Activated CD8-positive, alpha-beta T cell treated with anti-CD3 and anti-CD28 coated beads for 36 hours (primary cell): Measurements from ENCODE around the gene CEMIP. TPM values are rescaled to one million over a fixed set of nuclear protein-coding genes. Genes with fewer than 3 reads are reported as not detected.

Experiments
- ATAC-seq: fragments of 200-7000 bp; cut with Tn5 transposase; one replicate; pipeline ENCODE4 v1.10.0; 2021; ENCODE audit warnings: mild to moderate bottlenecking, moderate library complexity
- CTCF ChIA-PET: fragments of 350-600 bp; sonication (Branson Sonifier 250); formaldehyde crosslinking; loops from one replicate; lab custom pipeline; 2021; ENCODE audit warnings: antibody characterized with exemption; lab: Charles Lee
- POLR2A ChIA-PET: fragments of 350-600 bp; sonication (Branson Sonifier 250); formaldehyde crosslinking; loops from one replicate; lab custom pipeline; 2021; ENCODE audit warnings: antibody characterized with exemption; lab: Charles Lee
- DNase-seq: peaks from one replicate; pipeline ENCODE4 v3.0.0-alpha.2; 2020
- H3K27ac Mint-ChIP-seq: one replicate; pipeline ENCODE4 v1.8.0; 2021; ENCODE audit warnings: mild to moderate bottlenecking, mixed read lengths
- H3K27me3 Mint-ChIP-seq: one replicate; pipeline ENCODE4 v1.8.0; 2021; ENCODE audit warnings: mixed read lengths
- H3K36me3 Mint-ChIP-seq: one replicate; pipeline ENCODE4 v1.8.0; 2021; ENCODE audit warnings: low read depth, mixed read lengths
- H3K4me1 Mint-ChIP-seq: one replicate; pipeline ENCODE4 v1.8.0; 2021; ENCODE audit warnings: low read depth, mixed read lengths
- H3K4me3 Mint-ChIP-seq: one replicate; pipeline ENCODE4 v1.8.0; 2021; ENCODE audit warnings: mild to moderate bottlenecking, moderate library complexity, mixed read lengths
- H3K9me3 Mint-ChIP-seq: one replicate; pipeline ENCODE4 v1.8.0; 2021; ENCODE audit warnings: mixed read lengths
- intact Hi-C: fragments of 100-400 bp; cut with micrococcal nuclease; formaldehyde crosslinking; loops from one replicate; pipeline ENCODE4 v1.10.0; 2022
- total RNA-seq, 2 experiments: library from RNA; stranded (reverse); gene quantifications; one replicate each; pipeline ENCODE4 v1.2.3, GENCODE V29; 2021
- TF ChIP-seq, protein P1 (sequence below): fragments of 200-600 bp; IDR thresholded peaks from one replicate; pipeline ENCODE4 v1.8.0; 2022; ENCODE audit warnings: antibody characterized with exemption, mild to moderate bottlenecking

The CEMIP gene
- total RNA-seq, 2 experiments from 2014 or later, result not detected

- POLR2A ChIA-PET, result no interaction called here
- peaks cover 41% of the 10 kb centered on the region for H3K36me3 Mint-ChIP-seq
- TF ChIP-seq, protein P1, sequence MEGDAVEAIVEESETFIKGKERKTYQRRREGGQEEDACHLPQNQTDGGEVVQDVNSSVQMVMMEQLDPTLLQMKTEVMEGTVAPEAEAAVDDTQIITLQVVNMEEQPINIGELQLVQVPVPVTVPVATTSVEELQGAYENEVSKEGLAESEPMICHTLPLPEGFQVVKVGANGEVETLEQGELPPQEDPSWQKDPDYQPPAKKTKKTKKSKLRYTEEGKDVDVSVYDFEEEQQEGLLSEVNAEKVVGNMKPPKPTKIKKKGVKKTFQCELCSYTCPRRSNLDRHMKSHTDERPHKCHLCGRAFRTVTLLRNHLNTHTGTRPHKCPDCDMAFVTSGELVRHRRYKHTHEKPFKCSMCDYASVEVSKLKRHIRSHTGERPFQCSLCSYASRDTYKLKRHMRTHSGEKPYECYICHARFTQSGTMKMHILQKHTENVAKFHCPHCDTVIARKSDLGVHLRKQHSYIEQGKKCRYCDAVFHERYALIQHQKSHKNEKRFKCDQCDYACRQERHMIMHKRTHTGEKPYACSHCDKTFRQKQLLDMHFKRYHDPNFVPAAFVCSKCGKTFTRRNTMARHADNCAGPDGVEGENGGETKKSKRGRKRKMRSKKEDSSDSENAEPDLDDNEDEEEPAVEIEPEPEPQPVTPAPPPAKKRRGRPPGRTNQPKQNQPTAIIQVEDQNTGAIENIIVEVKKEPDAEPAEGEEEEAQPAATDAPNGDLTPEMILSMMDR, result no peak
- DNase-seq (no peak), ATAC-seq (no peak)
- H3K4me3 Mint-ChIP-seq, result peak overlapping the region; percentile 22
- H3K27me3 Mint-ChIP-seq, result no peaks in the 10 kb centered on the region
- peaks cover 60% of the 10 kb centered on the region for H3K4me1 Mint-ChIP-seq
- H3K27ac Mint-ChIP-seq, result no peak overlapping the region
- no peaks in the 10 kb centered on the region for H3K9me3 Mint-ChIP-seq
- intact Hi-C loops, result no loop called here
- CTCF ChIA-PET, result interaction anchor here (1.0 to 2.1 kb wide), 4 partner anchors 9 to 280 kb away, joined by 4 to 9 read pairs (median 6); no protein-coding TSS in a partner anchor
Measured at GRCh38 chr15:80986487-80986886, 207.3 kb downstream of the CEMIP start.

DNA sequence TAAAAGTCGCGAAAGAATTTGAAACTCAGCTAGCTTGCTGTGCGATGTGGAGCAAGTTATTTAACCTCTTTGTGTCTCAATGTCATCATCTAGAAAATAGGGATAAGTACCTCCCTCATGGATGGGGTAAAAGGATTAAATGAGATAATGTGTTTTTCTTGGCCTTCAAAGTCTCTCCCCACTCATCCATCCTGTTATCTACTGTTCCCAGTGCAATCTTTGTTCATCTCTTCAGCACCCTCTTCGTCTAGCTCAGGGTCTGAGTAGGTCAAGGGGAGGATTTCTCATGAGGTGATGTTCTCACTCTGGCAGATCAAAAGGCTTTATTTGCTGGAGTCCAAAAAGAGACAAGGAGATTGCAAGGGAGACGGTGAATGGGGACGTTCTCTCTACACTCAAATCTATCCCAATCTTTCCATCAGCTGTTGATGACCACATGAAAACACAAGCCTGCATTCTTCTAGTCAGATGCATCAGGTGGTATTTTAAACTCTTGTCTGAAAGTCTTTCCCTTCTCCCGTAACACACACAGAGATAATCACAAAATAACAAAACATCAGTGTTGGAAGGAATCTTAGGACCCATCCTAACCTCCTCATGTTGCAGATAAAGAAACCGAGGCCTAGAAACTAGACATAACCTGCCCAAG lies 209.1 kb downstream of the CEMIP start:
- Mint-ChIP-seq H3K27me3 (no peaks in the 10 kb centered on the region), H3K9me3 (no peaks in the 10 kb centered on the region), H3K36me3 (peaks cover 30% of the 10 kb centered on the region), H3K4me3 (peak overlapping the region; percentile 95), H3K4me1 (peaks cover 54% of the 10 kb centered on the region), H3K27ac (peak overlapping the region; percentile 93)
- POLR2A ChIA-PET, result interaction anchor here (1.5 to 2.0 kb wide), 2 partner anchors 8 to 13 kb away, joined by 5 to 11 read pairs; partner anchors contain the start of gene TLNRD1
- CTCF ChIA-PET, result interaction anchor here (1.0 to 1.7 kb wide), 6 partner anchors 10 to 278 kb away, joined by 3 to 6 read pairs (median 4); no protein-coding TSS in a partner anchor
- no peak for ATAC-seq
- TF ChIP-seq, protein P1, result no peak
- intact Hi-C loops, result no loop called here
- no peak for DNase-seq

- H3K36me3 Mint-ChIP-seq, result peaks cover 27% of the 10 kb centered on the region
- no peaks in the 10 kb centered on the region for H3K27me3 Mint-ChIP-seq
- intact Hi-C loops, result no loop called here
- no peak for ATAC-seq
- CTCF ChIA-PET, result interaction anchor here (1.1 to 1.5 kb wide), 2 partner anchors 118 to 120 kb away, joined by 3 to 5 read pairs; no protein-coding TSS in a partner anchor
- H3K4me3 Mint-ChIP-seq, result peak overlapping the region; percentile 95
- peaks cover 49% of the 10 kb centered on the region for H3K4me1 Mint-ChIP-seq
- peak overlapping the region; percentile 93 for H3K27ac Mint-ChIP-seq
- H3K9me3 Mint-ChIP-seq, result no peaks in the 10 kb centered on the region
- POLR2A ChIA-PET, result interaction anchor here (1.5 to 2.6 kb wide), 3 partner anchors 9 to 12 kb away, joined by 5 to 29 read pairs (median 11); partner anchors contain the start of gene TLNRD1
- no peak for DNase-seq
- TF ChIP-seq, protein P1, result no peak
Measured at GRCh38 chr15:80989081-80989517, 209.9 kb downstream of the CEMIP start.

- H3K4me3 Mint-ChIP-seq, result peak within 1 kb of the TSS; percentile 95
- ChIA-PET POLR2A (interaction anchor here (1.5 to 2.6 kb wide), 2 partner anchors 9 to 12 kb away, joined by 5 to 29 read pairs; partner anchors contain the start of gene TLNRD1), CTCF (interaction anchor here (1.1 to 2.3 kb wide), 5 partner anchors 11 to 276 kb away, joined by 3 to 21 read pairs (median 4); partner anchors contain the start of gene TLNRD1)
- H3K9me3 Mint-ChIP-seq, result no peaks in the 10 kb centered on the region
- DNase-seq, result peak; percentile 99
- peak within 1 kb of the TSS; percentile 93 for H3K27ac Mint-ChIP-seq
- H3K27me3 Mint-ChIP-seq, result no peaks in the 10 kb centered on the region
- H3K4me1 Mint-ChIP-seq, result peaks cover 44% of the 10 kb centered on the region
- TF ChIP-seq, protein P1, result no peak
- ATAC-seq, result peak; percentile 99
- intact Hi-C loops, result loop anchor here (10.0 kb wide), 3 partner anchors 115 to 305 kb away; no protein-coding TSS in a partner anchor
- peaks cover 22% of the 10 kb centered on the region for H3K36me3 Mint-ChIP-seq
Measured at GRCh38 chr15:80989518-80990478, 210.6 kb downstream of the CEMIP start, which contains the start of gene MESD. TSS of gene MESD (minus strand) at chr15:80989819. CDS start at chr15:80989791, 28 bp downstream.
